GM18867 (cell line): ENCODE measurements around the gene APBB2.
"Not testable (repeated sequence)": the region's sequence is repeated elsewhere in the genome, so short reads cannot be mapped to it uniquely, and the experiment has no call there.

ENCODE experiments used
- ATAC-seq: cut with Tn5 transposase; IDR thresholded peaks from one replicate; pipeline ENCODE4 v1.9.1; 2021; ENCODE audit warnings: mild to moderate bottlenecking, moderate library complexity; ENCODE audit not compliant: unreplicated experiment

The APBB2 gene

DNA sequence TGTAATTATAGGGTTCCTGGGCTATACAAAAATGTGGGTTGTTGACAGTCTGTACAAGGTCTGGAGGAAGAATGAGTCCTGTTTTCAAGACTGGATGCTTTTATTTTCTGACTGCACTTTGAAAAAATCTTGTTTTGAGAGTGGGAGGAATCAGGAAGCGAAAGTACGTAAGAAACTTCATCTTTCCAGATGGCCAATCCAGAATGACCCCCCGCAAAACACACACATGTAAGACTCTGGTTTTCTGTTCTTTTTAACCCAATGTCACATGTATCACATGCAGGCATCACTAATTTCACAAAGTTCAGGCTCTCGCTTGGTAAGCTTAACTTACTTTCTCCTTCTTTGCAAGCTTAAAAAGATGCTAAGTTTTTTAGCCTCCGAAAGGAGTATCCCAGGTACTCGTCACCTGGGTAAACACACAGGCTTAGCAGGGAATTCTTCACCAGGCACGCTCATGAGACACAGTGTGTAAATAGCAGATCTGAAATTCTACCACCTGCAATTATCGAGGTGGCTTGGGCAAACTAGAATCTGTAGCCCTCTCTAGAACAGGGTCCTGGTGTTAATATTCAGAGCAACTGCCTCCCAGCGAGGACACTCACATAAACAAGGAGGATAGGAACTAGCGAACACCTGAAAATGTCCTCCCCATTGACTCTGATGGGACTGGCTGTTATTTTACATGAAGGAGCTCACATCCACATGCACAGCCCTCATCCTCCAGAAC lies 373.9 kb downstream of the APBB2 start:
- peak; percentile 47 for ATAC-seq

DNA sequence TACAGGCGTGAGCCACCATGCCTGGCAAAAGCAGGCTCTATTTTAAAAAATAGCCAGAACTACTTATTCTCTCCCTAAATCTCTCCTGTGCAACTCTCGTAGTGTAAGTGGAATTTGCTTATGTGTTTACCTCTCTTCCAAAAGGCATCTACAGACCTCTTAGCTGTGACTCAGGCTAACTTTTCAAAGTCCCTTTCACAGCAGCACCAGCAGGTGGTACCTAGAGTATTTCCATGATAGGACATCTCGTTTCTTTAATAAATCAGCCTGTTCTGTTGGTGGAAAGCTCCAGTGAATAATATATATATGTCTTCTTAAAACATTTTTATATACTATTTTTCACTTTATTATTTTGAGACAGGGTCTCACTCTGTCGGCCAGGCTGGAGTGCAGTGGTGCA lies 375.6 kb downstream of the APBB2 start:
- ATAC-seq: no peak

DNA sequence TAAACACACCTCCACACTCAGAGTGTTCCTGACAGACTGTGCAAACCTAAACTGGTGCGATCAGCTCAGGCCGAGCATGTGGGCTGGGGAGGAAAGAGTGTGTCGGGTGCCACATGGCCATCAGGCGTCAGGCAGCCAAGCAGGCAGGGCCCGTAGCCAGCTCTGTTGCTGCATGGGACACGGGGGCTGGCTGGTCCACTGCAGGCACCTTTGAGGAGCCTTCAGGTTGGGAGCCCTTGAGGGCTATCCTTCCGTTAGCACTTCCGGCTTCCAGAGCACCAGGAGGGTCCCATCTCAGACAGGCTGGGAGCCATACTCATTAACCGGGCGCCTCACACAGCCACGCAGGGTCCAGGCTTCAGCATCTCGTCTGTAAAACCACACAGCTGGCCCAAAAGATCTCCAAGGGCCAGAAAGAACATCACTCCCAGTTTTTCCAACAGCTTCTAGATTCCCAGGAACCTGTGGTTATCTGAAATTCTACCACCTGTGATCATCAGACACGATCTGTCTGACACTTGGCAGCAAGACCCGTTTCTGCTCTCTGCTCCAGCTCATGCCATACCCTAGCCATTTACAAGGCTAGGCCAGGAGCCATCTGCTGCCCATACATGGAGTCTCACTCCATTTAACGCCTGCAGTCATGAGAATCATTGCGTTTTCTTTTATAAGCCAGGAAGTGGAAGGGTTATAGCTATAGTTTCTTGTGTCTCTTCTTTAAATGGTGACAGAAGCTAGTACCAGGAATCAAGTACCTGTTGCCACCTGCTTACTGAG lies 377.1 kb downstream of the APBB2 start:
- ATAC-seq: no peak

DNA sequence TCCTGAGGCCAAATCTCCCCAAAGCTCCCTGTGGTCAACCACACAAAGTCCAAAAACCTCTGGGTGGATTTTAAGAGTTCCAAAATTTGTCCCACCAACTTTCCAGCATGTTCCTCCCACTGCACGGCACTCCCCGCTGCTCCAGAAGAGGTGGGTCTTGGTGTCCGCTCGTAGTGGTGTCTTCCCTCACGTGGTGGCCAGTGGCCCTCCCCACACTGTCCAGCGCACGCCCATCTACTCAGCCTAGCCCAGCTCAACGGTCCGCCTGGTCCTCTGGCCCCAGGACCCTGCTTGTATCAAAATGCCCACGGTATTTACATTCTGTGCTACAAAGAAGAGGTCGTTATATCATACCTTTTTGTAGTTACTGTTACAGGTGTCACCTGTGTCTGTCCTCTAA lies 381.1 kb downstream of the APBB2 start:
- ATAC-seq: no peak

DNA sequence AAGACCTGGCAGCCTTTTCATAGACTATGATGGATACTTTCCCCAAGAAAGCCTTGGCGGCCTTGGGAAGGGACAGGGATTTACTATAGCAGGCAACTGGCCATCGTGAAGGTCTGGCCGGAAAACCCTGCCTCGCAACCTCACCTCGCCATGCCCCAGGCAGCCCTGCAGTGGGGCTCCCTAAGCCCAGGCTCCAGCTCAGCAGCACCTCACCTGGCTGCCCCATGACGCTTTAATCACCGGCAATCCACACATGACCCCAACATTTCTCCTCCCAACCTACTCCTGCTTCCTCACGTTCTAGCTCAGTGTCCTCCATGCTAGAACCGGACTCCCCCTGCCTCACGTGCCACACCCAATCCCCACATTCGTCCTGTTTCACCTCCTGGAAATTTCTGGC lies 382.2 kb downstream of the APBB2 start:
- no peak for ATAC-seq

DNA sequence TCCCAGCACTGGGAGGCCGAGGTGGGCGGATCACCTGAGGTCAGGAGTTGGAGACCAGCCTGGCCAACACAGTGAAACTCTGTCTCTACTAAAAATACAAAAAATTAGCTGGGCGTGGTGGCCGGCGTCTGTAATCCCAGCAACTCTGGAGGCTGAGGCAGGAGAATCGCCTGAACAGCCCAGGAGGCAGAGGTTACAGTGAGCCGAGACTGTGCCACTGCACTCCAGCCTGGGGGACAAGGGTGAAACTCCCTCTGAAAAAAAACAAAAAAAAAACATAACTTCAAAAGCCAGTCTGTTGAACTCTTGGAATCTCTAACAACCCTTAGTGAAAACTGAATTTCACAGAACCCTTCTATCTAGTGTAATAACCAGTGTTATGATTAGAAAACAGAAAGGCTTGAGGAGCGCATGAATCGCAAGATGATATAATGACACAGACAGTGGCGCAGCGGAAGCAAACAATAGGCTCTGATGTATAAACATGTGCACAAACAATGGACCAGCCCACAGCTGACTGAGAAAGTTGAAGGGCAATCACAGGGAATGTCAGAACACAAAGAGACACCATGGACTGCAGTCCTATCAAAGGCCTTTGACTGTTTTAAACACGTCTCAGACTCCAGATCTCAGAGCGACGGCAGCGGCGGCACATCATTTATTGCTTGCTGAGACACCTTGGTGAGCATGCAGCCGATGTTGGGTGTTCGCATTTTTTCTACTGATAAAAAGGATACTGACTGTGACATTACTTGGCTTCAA lies 383.0 kb downstream of the APBB2 start:
- no peak for ATAC-seq

DNA sequence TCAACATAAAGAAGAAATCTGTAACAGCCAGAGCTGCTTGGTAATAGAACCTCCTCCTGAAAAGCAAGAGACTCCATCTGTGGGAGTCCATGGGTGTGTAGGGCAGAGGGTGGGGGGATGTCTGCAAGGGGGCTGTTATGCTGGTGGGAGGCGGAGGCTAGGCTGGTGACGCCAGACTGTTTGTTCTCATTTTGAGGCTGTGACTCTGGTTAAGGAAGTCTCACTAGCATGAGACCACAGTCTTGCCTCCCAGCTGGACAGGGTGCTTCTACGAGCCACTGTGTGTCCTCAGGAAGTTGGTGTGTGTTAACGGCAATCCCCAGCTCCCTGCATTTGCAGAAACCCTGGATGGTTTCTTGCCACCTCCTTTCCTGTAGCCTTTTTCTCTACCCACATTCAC lies 384.8 kb downstream of the APBB2 start:
- ATAC-seq: no peak

DNA sequence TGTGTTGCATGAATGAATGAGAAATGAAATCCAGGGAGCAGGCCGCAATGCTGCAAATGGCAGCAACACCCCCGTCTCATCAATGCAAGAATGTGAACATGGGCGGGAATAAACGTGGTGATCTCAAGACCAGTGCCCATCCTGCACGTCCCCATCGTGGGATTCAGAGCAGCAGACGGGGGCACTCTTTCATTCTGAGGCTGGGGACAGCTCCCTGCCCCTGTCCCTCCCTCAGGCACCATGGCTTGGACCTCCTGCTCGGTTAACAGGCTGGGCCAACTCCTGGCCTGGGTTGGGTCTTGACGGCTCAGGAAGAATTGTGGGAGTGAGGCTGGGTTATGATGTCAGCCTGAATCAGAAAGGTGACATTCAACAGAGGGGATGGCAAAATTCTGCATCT lies 385.7 kb downstream of the APBB2 start:
- ATAC-seq: no peak

DNA sequence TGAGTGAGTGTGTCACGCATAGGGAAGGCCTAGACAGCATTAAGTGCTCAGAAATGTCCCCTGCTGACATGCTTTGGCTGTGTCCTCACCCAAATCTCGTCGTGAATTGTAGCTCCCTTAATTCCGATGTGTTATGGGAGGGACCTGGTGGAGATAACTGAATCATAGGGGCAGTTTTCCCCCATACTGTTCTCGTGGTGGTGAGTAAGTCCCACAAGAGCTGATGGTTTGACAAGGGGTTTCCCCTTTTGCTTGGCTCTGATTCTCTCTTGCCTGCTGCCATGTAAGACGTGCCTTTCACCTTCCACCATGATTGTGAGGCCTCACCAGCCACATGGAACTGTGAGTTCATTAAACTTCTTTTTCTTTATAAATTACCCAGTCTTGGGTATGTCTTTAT lies 386.6 kb downstream of the APBB2 start:
- ATAC-seq: no peak

DNA sequence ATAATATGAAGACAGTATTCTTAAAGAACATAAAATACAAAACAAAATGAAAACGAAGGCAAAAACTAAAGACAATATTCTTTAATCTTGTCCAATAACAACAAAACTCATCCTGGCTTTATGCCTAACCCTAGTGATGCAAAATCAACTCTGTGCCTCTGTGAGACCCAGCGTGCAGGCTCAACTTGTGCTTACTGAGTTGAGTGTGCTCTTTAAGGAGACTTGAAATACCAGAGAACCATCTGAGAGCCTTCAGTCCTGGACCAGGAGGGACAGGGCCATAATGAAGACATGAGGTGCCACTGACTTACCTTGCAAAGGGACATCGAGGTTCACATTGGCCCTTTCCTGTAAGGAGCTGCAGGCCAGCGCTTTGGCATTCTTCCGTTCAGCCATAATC lies 387.5 kb downstream of the APBB2 start:
- no peak for ATAC-seq

DNA sequence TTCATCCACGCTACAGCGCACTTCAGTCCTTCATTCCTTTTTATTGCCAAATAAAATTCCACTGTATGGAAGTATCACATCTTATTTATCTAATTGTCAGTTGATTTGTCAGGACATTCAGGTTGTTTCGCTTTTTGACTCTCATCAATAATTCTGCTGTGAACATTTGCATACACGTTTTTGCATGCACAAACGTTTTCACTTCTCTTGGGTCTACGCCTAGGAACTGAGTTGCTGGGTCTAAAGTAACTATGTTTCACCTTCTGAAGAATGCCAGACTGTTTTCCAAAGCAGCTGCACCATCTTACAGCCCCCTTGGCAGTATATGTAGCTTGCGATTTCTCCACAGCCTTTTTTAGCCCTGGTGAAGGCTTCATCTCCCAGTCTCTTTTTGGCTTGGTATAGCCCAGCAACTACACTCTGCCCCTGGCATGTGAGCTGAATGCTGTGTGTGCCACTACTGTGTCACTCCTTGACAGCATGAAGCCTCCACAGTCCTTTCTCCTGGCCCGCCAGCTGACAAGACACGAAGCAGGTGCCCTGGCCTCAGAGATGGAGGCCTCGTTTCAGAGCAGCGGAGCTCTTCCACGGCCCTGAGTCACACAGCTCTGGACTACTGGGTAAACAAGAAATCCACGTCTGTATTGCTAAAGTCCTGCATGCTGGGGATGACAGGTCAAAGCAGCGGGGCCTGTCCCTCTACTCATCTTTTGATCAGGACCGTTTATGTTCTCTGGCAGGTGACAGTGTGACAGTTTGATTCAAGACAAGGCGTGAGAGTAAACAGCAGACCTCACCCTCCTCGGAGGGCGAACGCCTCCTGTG lies 389.1 kb downstream of the APBB2 start:
- ATAC-seq: peak; percentile 68

DNA sequence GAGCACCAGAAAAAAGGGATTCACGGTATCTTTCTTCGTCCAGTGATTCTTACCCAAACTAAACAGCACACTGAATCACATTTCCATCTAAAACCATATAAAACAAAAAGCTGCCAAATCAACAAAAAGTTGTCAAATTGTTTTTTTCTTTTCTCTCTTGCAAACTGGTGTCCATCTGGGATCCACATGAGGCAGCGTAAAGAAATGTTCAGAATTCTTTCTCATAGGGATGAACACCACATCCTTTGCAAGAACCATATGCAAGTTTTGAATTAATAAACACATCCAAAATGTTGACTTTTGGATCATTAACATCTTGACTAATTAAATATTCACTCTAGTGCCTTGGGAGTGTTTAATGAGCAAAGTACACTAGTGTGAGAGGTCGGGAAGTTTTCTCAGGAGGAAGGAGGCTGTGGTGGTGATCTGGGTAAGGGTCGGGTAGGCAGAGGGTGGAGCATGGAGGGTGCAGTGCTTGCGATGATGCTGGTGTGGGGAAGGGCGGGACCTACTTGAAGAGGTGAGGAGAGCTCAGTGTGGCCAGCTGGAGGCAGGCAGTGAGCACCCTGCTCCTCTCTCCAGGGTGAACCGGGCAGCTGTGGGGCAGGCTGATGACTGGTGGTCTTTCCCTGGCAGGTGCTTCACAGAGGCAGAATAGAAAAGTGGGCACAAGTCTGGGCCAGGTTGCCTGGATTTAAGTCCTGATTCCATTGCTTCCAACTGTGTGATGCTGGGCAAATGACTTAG lies 391.7 kb downstream of the APBB2 start:
- no peak for ATAC-seq

DNA sequence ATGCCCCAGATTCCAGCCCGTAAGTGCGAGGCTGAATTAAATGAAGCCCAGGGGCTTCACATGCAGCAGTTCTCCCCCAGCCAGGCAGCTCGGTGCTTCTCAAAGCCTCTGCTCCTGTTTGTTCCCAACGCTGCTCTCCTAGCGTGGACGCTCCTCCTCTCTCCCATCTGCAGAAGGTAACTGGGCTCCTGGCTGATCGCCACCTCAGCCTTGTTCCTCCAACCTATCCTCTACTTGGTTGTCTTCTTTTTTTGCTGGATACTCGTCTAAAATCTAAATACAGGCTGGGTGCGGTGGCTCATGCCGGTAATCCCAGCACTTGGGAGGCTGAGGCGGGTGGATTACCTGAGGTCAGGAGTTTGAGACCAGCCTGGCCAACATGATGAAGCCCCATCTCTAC lies 394.2 kb downstream of the APBB2 start:
- ATAC-seq: no peak

DNA sequence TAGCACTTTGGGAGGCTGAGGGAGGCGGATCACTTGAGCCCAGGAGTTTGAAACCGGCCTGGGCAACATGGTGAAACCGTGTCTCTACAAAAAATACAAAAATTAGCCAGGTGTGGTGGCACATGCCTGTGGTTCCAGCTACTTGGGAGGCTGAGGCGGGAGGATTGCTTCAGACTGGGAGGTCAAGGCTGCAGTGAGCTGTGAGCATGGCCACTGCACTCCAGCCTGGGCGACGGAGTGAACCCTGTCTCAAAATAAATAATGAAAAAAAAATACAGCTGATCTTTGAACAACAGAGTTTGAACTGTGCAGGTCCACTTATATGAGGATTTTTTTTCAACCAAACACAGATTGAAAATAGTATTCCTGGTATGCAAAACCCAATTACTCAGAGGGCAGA lies 397.2 kb downstream of the APBB2 start:
- ATAC-seq: not testable (repeated sequence)

DNA sequence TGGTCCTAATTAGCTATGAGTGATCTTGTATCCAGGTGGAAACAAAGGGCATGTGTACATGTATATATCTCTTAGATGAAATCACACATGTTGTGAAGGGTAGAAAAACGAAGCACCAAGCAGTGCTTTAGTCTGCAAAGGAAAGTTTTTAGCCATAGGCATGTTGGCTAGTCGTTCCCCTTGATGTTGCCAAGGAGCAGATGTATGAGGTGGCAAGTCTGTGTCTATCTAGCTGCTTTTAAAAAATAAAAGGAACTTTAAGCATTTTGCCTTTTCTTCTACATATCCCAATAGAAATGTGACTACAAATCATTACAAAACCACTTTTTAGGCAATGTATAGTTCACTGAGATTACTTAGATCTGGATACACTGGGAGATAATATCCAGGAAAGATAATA lies 401.5 kb downstream of the APBB2 start:
- no peak for ATAC-seq

DNA sequence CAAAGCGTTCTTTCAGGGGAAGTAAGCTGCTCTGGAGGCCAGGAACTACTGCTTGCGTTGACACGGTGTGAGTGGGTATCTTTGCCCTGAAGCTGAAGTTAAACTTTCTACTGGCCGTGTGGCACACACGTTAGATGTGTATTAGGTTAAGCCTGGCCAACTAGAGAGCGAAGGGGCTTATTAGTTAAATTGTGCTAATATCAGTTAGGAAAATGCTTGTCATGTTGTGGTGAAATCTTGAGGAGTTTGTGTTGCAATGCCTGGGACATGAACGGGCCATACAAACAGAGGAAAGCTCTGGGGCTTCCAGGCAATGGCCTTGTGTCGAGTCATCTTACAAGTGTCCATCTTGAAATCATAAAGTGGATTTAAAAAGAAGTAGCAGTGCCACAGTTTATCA lies 402.0 kb downstream of the APBB2 start:
- ATAC-seq: no peak

DNA sequence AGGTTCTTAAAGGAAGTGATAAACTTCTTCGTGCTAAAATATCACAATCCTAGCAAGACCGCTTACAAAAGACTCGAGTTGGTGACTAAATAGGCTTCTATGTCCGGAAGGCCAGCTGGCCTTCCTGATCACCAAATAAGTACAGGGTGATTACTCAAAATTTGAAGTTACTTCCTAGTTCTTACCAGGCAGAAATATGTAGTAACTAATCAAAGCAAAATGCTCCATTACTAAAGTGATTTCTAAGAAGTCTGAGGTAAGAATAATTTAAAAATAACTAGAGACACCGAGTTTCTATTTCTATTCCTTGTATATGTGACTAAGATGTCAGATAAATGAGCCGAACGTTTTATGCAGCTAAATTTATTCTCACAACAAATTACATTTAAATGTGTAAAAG lies 402.4 kb downstream of the APBB2 start:
- ATAC-seq: no peak

DNA sequence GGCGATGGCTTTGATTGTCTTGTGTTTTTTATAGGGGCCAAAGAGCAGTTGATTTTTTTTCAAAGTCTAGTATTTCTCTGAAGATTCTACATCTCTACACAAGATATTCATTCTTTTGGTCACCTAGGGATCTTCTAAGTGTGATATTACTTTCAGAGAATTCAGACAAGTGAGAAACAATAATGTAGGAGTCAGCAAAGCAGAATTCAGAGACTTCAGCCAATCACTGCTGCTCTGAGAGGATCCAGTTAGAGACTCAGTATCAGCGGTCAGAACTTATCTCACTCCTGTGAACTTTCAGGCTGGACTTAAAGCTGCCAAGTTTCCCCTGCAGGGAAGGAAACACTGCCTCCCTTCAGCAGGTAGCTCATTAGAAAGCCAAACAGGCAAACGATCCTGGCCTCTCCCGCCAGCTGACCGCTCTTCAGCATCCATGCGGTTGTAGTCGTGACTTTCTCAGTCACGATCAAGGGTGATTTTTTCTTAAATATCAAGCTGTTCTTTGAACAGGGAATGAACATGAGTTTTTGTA lies 405.4 kb downstream of the APBB2 start:
- ATAC-seq: no peak

DNA sequence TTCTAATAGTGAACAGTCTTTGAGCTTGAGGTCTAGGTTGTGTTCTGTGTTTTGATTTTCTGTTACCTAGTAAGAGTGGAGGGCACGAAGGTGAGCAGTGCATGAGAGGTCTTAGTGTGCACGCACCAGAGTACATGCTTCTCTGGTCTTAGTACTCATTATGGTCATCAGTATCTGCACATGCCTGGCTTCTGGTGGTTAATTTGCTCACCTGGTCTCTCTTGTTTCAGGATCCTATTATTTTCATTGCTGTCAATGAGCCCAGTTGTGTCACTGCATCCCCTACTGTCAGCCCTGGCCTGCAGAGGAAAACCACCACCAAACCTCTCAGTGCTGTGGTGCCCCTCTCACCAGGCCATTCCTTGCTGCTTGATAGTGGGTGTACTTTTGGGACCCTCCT lies 409.7 kb downstream of the APBB2 start:
- no peak for ATAC-seq

DNA sequence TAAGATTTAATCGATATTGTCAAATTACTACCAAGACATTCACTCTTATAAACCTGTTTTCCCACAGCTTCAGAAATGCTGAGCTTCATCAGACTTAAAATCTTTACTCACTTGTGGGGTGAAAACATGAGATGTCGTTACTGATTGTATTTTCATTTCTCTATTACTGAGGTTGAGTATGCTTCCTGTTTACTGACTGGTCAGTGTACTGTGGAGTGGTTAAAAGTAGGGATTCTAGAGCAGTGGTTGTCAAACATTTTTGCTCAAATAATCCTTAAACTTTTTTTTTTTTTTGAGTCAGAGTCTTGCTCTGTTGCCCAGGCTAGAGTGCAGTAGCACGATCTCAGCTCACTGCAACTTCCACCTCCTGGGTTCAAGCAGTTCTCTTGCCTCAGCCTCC lies 414.3 kb downstream of the APBB2 start:
- ATAC-seq: peak; percentile 62
